Measurements from ENCODE around the gene RAB43. TPM values are rescaled to one million over a fixed set of nuclear protein-coding genes. Genes with fewer than 3 reads are reported as not detected.

Gene RAB43
- total RNA-seq, 2 experiments from 2014 or later: 47.5 to 48.1 TPM

DNA sequence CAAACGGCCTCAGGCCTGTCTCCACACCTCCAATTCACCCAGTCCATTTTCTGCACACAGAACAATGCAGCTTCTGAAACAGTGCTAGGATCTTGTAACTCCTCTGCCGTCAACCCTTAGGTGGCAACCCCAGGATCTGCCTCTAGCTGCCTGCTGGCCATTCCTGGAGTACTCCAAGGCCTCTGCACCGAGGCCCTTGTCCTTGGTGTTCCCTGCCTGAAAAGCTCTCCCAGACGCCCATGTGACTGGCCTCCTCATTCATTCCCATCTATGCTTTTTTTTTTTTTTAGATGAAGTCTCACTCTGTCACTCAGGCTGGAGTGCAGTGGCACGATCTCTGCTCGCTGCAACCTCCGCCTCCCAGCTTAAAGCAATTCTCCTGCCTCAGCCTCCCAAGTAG, 18.3 kb downstream of the RAB43 start:
- TF ChIP-seq, protein P1, sequence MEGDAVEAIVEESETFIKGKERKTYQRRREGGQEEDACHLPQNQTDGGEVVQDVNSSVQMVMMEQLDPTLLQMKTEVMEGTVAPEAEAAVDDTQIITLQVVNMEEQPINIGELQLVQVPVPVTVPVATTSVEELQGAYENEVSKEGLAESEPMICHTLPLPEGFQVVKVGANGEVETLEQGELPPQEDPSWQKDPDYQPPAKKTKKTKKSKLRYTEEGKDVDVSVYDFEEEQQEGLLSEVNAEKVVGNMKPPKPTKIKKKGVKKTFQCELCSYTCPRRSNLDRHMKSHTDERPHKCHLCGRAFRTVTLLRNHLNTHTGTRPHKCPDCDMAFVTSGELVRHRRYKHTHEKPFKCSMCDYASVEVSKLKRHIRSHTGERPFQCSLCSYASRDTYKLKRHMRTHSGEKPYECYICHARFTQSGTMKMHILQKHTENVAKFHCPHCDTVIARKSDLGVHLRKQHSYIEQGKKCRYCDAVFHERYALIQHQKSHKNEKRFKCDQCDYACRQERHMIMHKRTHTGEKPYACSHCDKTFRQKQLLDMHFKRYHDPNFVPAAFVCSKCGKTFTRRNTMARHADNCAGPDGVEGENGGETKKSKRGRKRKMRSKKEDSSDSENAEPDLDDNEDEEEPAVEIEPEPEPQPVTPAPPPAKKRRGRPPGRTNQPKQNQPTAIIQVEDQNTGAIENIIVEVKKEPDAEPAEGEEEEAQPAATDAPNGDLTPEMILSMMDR (IDR thresholded peaks at IDR 0.05): no peak
- peaks cover 53% of the 10 kb centered on the region for H3K36me3 ChIP-seq (ENCODE audit: insufficient read depth, low read length)
- POLR2A ChIA-PET: interaction anchor here (5.9 kb wide), 1 partner anchor 15 kb away, joined by 74 read pairs; the partner anchor contains the start of gene RAB43
- Mint-ChIP-seq H3K27me3 (no peaks in the 10 kb centered on the region), H3K4me3 (no peak overlapping the region), H3K27ac (peak overlapping the region; percentile 75), H3K36me3 (ENCODE audit: low read depth) (peaks cover 82% of the 10 kb centered on the region), H3K4me1 (ENCODE audit: low read depth) (peaks cover 88% of the 10 kb centered on the region), H3K9me3 (no peaks in the 10 kb centered on the region)
- intact Hi-C loops (cut with DNase I, micrococcal nuclease): no loop called here
- no peaks in the 10 kb centered on the region for H3K9me3 ChIP-seq (ENCODE audit: control insufficient read depth in 1 of 2, insufficient read depth in 1 of 2, low read length in 2 of 2)
- ATAC-seq (ENCODE audit: poor library complexity): no peak
- peaks cover 71% of the 10 kb centered on the region for H3K4me1 ChIP-seq (ENCODE audit: insufficient read depth, low read length)
- DNase-seq: peak in 1 of 14 experiments; percentile 2
- peak overlapping the region in 1 of 2 donors; percentile 31 for H3K27ac ChIP-seq (ENCODE audit: low read depth in 1 of 2, low read length in 2 of 2)
- CTCF ChIA-PET: interaction anchor here (0.7 to 1.5 kb wide), 2 partner anchors 17 to 142 kb away, joined by 3 to 4 read pairs; no protein-coding TSS in a partner anchor
- no peaks in the 10 kb centered on the region for H3K27me3 ChIP-seq (ENCODE audit: control insufficient read depth in 1 of 2, insufficient read depth in 2 of 2, low read length in 2 of 2)
- no peak overlapping the region for H3K4me3 ChIP-seq (ENCODE audit: low read length)

DNA sequence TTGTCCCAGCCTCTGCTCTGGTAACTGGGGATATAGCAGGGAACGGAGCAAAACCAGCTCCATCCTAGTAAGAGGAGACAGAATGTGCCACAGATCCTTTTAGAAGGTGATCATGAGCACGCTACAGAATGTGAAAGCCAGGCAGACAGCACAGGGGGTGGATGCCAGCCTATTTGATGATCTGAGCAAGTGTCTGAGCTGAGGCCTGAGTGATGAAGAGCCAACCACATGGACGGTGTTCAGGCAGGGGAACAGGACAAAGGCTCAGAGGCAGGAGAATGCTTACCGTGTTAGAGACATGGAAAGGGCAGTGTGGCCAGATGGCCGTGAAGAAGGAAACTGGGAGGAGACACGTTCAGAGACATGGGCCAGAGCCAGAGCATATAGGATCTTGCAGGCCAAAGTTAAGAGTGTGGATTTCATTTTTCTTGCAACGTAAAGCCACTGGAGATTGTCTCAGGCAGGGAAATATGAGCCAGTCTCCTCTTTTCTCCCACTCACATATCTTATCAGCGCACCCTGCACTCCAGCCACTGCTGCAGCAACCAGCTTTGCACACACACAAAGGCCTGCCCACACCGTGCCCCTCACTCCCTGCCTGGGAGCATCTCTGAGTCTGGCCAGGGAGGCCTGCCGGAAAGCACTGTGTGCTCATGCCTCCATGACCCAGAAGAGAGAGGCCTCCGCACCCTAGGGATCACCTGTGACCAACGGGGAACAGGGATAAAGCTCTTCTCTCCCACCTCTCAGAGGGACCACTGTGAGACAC, 20.1 kb downstream of the RAB43 start:
- Histone ChIP-seq H3K27me3 (ENCODE audit: control insufficient read depth in 1 of 2, insufficient read depth in 2 of 2, low read length in 2 of 2) (no peaks in the 10 kb centered on the region), H3K27ac (ENCODE audit: low read depth in 1 of 2, low read length in 2 of 2) (no peak overlapping the region), H3K9me3 (ENCODE audit: control insufficient read depth in 1 of 2, insufficient read depth in 1 of 2, low read length in 2 of 2) (no peaks in the 10 kb centered on the region), H3K4me3 (ENCODE audit: low read length) (no peak overlapping the region), H3K4me1 (ENCODE audit: insufficient read depth, low read length) (peaks cover 66% of the 10 kb centered on the region), H3K36me3 (ENCODE audit: insufficient read depth, low read length) (peaks cover 45% of the 10 kb centered on the region)
- H3K4me3 Mint-ChIP-seq: peak overlapping the region; percentile 12
- CTCF ChIA-PET: interaction anchor here (0.6 to 2.2 kb wide), 4 partner anchors 17 to 262 kb away, joined by 3 to 7 read pairs (median 4); no protein-coding TSS in a partner anchor
- H3K4me1 Mint-ChIP-seq (ENCODE audit: low read depth): peaks cover 86% of the 10 kb centered on the region
- no peaks in the 10 kb centered on the region for H3K27me3 Mint-ChIP-seq
- ATAC-seq (ENCODE audit: poor library complexity): no peak
- DNase-seq: no peak
- intact Hi-C loops (cut with DNase I, micrococcal nuclease): no loop called here
- POLR2A ChIA-PET: interaction anchor here (0.7 to 5.9 kb wide), 2 partner anchors 17 to 82 kb away, joined by 3 to 74 read pairs; partner anchors contain the start of genes CNBP and RAB43
- TF ChIP-seq, protein P1 (IDR thresholded peaks at IDR 0.05): no peak
- peaks cover 82% of the 10 kb centered on the region for H3K36me3 Mint-ChIP-seq (ENCODE audit: low read depth)
- peak overlapping the region; percentile 75 for H3K27ac Mint-ChIP-seq
- H3K9me3 Mint-ChIP-seq: no peaks in the 10 kb centered on the region

DNA sequence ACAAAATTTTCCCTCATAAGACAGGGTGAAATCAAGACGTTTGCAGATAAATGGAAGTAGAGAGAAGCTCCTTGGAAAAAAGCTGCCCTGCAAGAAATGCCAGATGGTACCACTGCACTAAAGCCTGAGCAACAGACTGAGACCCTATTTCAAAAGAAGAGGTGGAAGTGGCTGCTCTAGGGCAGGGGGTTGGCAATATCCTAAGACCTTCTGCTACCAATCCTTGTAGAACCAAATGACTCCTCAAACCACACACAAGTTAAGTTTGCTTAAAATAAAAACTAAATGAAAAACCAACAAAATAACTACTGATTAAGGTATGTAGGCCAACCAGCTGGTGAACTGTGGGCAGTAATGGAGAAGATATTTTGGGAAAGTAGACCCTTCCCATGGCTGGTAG, 21.3 kb downstream of the RAB43 start:
- H3K36me3 ChIP-seq (ENCODE audit: insufficient read depth, low read length): peaks cover 50% of the 10 kb centered on the region
- Mint-ChIP-seq H3K27me3 (no peaks in the 10 kb centered on the region), H3K36me3 (ENCODE audit: low read depth) (peaks cover 75% of the 10 kb centered on the region), H3K27ac (peak overlapping the region; percentile 75), H3K4me1 (ENCODE audit: low read depth) (peaks cover 80% of the 10 kb centered on the region), H3K9me3 (no peaks in the 10 kb centered on the region), H3K4me3 (no peak overlapping the region)
- no peaks in the 10 kb centered on the region for H3K9me3 ChIP-seq (ENCODE audit: control insufficient read depth in 1 of 2, insufficient read depth in 1 of 2, low read length in 2 of 2)
- H3K4me1 ChIP-seq (ENCODE audit: insufficient read depth, low read length): peaks cover 59% of the 10 kb centered on the region
- H3K4me3 ChIP-seq (ENCODE audit: low read length): no peak overlapping the region
- intact Hi-C loops (cut with DNase I, micrococcal nuclease): no loop called here
- no peak overlapping the region for H3K27ac ChIP-seq (ENCODE audit: low read depth in 1 of 2, low read length in 2 of 2)
- ChIA-PET POLR2A (interaction anchor here (0.9 to 5.9 kb wide), 2 partner anchors 18 to 47 kb away, joined by 3 to 74 read pairs; partner anchors contain the start of gene RAB43), CTCF (interaction anchor here (0.9 to 1.0 kb wide), 2 partner anchors 62 to 146 kb away, joined by 3 to 4 read pairs; no protein-coding TSS in a partner anchor)
- no peak for DNase-seq
- ATAC-seq (ENCODE audit: poor library complexity): no peak
- H3K27me3 ChIP-seq (ENCODE audit: control insufficient read depth in 1 of 2, insufficient read depth in 2 of 2, low read length in 2 of 2): no peaks in the 10 kb centered on the region
- TF ChIP-seq, protein P1 (IDR thresholded peaks at IDR 0.05): no peak

Measured in CD4-positive, alpha-beta T cell (primary cell).